ENCODE data around the gene KASH5. TPM values are rescaled to one million over a fixed set of nuclear protein-coding genes. Genes with fewer than 3 reads are reported as not detected.

Gene KASH5
- polyA plus RNA-seq, 2 of the 4 experiments (the other 2 are of a cell fraction): 0.08 to 0.17 TPM

GRCh38 chr19:49430678-49431329 is 42.8 kb downstream of the KASH5 start:
- Histone ChIP-seq H3K4me3 (no peak overlapping the region), H3K27ac (no peak overlapping the region), H3K4me2 (no peak overlapping the region), H3K9me3 (no peaks in the 10 kb centered on the region; the same call in 2 of the 3 replicates), H3K4me1 (peaks cover 20% of the 10 kb centered on the region)
- CTCF ChIA-PET: interaction anchor here (0.7 to 13.8 kb wide), 12 partner anchors 9 to 333 kb away, joined by 3 to 141 read pairs (median 4); partner anchors contain the start of gene FLT3LG
- WGBS (ENCODE audit: missing lambda C conversion rate): 71% methylated on average over 28 of the region's 28 CpGs
- DNase-seq (ENCODE audit: low read depth in 1 of 2, low spot score in 1 of 2) (peak in 1 of 2 experiments; percentile 68), ATAC-seq (peak in 1 of 2 experiments; percentile 43; a peak in 3 of 6 replicates), FAIRE-seq (no peak)
- TF ChIP-seq NFE2L2 (conservative IDR thresholded peaks at IDR 0.05; ENCODE audit: low read length) (peak; percentile 32; the same call in 1 of the 2 replicates), CTCF (IDR thresholded peaks at IDR 0.05) (peak; percentile 46), FOSB (CRISPR knock-in tag; IDR thresholded peaks at IDR 0.05) (no peak), SMC3 (IDR thresholded peaks at IDR 0.05) (peak; percentile 21; the same call in 1 of the 3 replicates), E2F6 (IDR thresholded peaks at IDR 0.05; ENCODE audit: borderline replicate concordance, low read depth) (peak; percentile 49; the same call in 1 of the 2 replicates), USF2 (IDR thresholded peaks at IDR 0.05) (0 out of 2 replicates have a peak, but pooled peaks have one; percentile 17), RAD21 (conservative IDR thresholded peaks at IDR 0.05 in 1 of 2, IDR thresholded peaks at IDR 0.05 in 1 of 2) (peak; percentile 12 to 27; a peak in 2 of 5 replicates), HDAC2 (IDR thresholded peaks at IDR 0.05) (no peak), BCL3 (IDR thresholded peaks at IDR 0.05) (no peak), ZSCAN20 (CRISPR knock-in tag; IDR thresholded peaks at IDR 0.05) (no peak), MAX (IDR thresholded peaks at IDR 0.05) (peak; percentile 64)
- POLR2A ChIA-PET: no interaction called here

GRCh38 chr19:49431330-49431749 is 43.3 kb downstream of the KASH5 start:
- ATAC-seq (no peak), DNase-seq (ENCODE audit: low read depth in 1 of 2, low spot score in 1 of 2) (peak in 1 of 2 experiments; percentile 56), FAIRE-seq (no peak)
- POLR2A ChIA-PET: no interaction called here
- Histone ChIP-seq H3K4me3 (no peak overlapping the region), H3K9me3 (no peaks in the 10 kb centered on the region; the same call in 2 of the 3 replicates), H3K27ac (no peak overlapping the region), H3K4me2 (no peak overlapping the region), H3K4me1 (peaks cover 15% of the 10 kb centered on the region)
- CTCF ChIA-PET: interaction anchor here (0.7 to 13.8 kb wide), 8 partner anchors 10 to 333 kb away, joined by 3 to 141 read pairs (median 6); no protein-coding TSS in a partner anchor
- WGBS (ENCODE audit: missing lambda C conversion rate): 79% methylated on average over 23 of the region's 29 CpGs
- no peak for TF ChIP-seq CHD4 (IDR thresholded peaks at IDR 0.05; ENCODE audit: borderline replicate concordance)
- no peak for TF ChIP-seq SREBF2 (IDR thresholded peaks at IDR 0.05)
- TF ChIP-seq PBX3 (IDR thresholded peaks at IDR 0.05): no peak
- no peak for TF ChIP-seq ATOH8 (CRISPR knock-in tag; IDR thresholded peaks at IDR 0.05; ENCODE audit: low read depth)
- TF ChIP-seq HOXA7 (CRISPR knock-in tag; IDR thresholded peaks at IDR 0.05): no peak
- TF ChIP-seq EHF (CRISPR knock-in tag; IDR thresholded peaks at IDR 0.05): no peak
- TF ChIP-seq NPAS2 (CRISPR knock-in tag; IDR thresholded peaks at IDR 0.05; ENCODE audit: borderline replicate concordance): no peak
- no peak for TF ChIP-seq ZSCAN20 (CRISPR knock-in tag; IDR thresholded peaks at IDR 0.05)
- no peak for TF ChIP-seq FOSL2 (IDR thresholded peaks at IDR 0.05)
- no peak for TF ChIP-seq FOSL2 (CRISPR knock-in tag; IDR thresholded peaks at IDR 0.05)
- TF ChIP-seq EP300 (IDR thresholded peaks at IDR 0.05): no peak
- TF ChIP-seq E2F6 (IDR thresholded peaks at IDR 0.05; ENCODE audit: borderline replicate concordance, low read depth): no peak
- no peak for TF ChIP-seq RFX5 (IDR thresholded peaks at IDR 0.05)
- TF ChIP-seq MAZ (IDR thresholded peaks at IDR 0.05; ENCODE audit: borderline replicate concordance, low read depth, low read length): no peak
- TF ChIP-seq CHD2 (IDR thresholded peaks at IDR 0.05; ENCODE audit: low read length, partially characterized antibody): no peak
- TF ChIP-seq TFCP2L1 (CRISPR knock-in tag; IDR thresholded peaks at IDR 0.05): no peak
- no peak for TF ChIP-seq CTCF (IDR thresholded peaks at IDR 0.05)
- TF ChIP-seq TP53 (CRISPR knock-in tag; IDR thresholded peaks at IDR 0.05): no peak

Data from A549 (cell line).